HG03045 (cell line): ENCODE results near the gene DNMT3A.

Experiments
- ATAC-seq: cut with Tn5 transposase; IDR thresholded peaks from one replicate; pipeline ENCODE4 v1.9.1; 2021; ENCODE audit warnings: mild to moderate bottlenecking, moderate library complexity; ENCODE audit not compliant: unreplicated experiment

DNMT3A gene

GRCh38 chr2:25328152-25329085 lies 13.3 kb downstream of the DNMT3A start:
- ATAC-seq, result no peak

GRCh38 chr2:25326326-25327013 lies 15.3 kb downstream of the DNMT3A start:
- ATAC-seq, result no peak

- ATAC-seq, result no peak
Observed at GRCh38 chr2:25324905-25325592, 16.7 kb downstream of the DNMT3A start.

- no peak for ATAC-seq
Observed at GRCh38 chr2:25324251-25324650, 17.5 kb downstream of the DNMT3A start.

GRCh38 chr2:25323610-25324189 lies 18.0 kb downstream of the DNMT3A start:
- no peak for ATAC-seq

GRCh38 chr2:25323042-25323514 lies 18.6 kb downstream of the DNMT3A start:
- ATAC-seq, result no peak

GRCh38 chr2:25322312-25322711 lies 19.4 kb downstream of the DNMT3A start:
- no peak for ATAC-seq

- ATAC-seq, result no peak
Observed at GRCh38 chr2:25320077-25320476, 21.6 kb downstream of the DNMT3A start.

- no peak for ATAC-seq
Observed at GRCh38 chr2:25316101-25316500, 25.6 kb downstream of the DNMT3A start.

GRCh38 chr2:25315316-25315680 lies 26.4 kb downstream of the DNMT3A start:
- ATAC-seq, result no peak

- peak; percentile 78 for ATAC-seq
Observed at GRCh38 chr2:25314514-25315315, 27.0 kb downstream of the DNMT3A start.

GRCh38 chr2:25313711-25314513 lies 27.8 kb downstream of the DNMT3A start:
- no peak for ATAC-seq

- ATAC-seq, result no peak
Observed at GRCh38 chr2:25312958-25313710, 28.6 kb downstream of the DNMT3A start.

GRCh38 chr2:25311865-25312575 lies 29.7 kb downstream of the DNMT3A start:
- no peak for ATAC-seq

GRCh38 chr2:25310965-25311864 lies 30.5 kb downstream of the DNMT3A start:
- no peak for ATAC-seq

- no peak for ATAC-seq
Observed at GRCh38 chr2:25310709-25310964, 31.1 kb downstream of the DNMT3A start.

- no peak for ATAC-seq
Observed at GRCh38 chr2:25309402-25309801, 32.3 kb downstream of the DNMT3A start.
